ENCODE measurements around the gene SLC12A5.
A peak's percentile ranks its signal among the peaks of the same experiment; 100 is the strongest.
"Not testable (repeated sequence)": the region's sequence is repeated elsewhere in the genome, so short reads cannot be mapped to it uniquely, and the experiment has no call there.

SLC12A5 gene

GRCh38 chr20:46028772-46029371 is at the start of gene SLC12A5:
SLC12A5 (plus strand) TSS chr20:46029215; CDS start chr20:46029345, 130 bp downstream.
- DNase-seq = no peak
- ATAC-seq = no peak

GRCh38 chr20:45981261-45981660 is 47.8 kb upstream of the SLC12A5 start:
- ATAC-seq (no peak), DNase-seq (no peak)

- ATAC-seq (no peak), DNase-seq (no peak)
Measured at GRCh38 chr20:45983279-45983743, 45.7 kb upstream of the SLC12A5 start.

- DNase-seq (no peak), ATAC-seq (no peak)
Measured at GRCh38 chr20:45985573-45985972, 43.4 kb upstream of the SLC12A5 start.

DNA sequence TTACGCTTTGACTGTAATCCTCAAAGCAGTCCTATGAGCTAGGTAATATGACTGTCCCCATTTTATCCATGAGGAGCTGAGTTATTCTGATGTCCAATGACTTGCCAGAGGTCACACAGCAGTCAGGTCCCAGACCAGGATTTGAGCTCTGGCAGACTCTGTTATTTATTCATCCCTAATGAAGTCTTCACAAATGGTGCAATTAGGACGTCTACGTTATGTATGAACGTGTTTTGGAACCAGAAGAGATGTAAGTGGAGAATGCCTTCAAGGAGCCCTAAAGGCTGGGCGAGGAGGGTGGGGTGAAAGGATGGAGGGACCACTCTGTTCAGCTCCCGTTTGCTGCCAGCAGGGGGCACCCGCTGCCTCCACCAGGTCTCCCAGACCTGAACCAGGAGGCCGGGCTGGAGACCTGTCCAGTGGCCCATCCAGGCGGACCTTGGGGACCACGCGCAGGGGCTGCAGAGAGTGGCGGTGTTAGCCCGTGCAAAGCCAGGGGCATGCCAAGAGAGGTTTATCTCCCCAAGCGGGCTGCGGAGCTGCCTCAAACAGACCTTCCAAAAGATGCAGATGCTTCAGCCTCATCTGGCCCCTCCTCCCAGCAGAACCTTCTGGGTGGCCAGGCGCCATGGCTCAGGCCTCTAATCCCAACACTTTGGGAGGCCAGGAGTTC is 41.8 kb upstream of the SLC12A5 start:
- DNase-seq (peak; percentile 87), ATAC-seq (peak; percentile 95)

- not testable (repeated sequence) for DNase-seq, ATAC-seq
Measured at GRCh38 chr20:45988830-45989229, 40.2 kb upstream of the SLC12A5 start.

DNA sequence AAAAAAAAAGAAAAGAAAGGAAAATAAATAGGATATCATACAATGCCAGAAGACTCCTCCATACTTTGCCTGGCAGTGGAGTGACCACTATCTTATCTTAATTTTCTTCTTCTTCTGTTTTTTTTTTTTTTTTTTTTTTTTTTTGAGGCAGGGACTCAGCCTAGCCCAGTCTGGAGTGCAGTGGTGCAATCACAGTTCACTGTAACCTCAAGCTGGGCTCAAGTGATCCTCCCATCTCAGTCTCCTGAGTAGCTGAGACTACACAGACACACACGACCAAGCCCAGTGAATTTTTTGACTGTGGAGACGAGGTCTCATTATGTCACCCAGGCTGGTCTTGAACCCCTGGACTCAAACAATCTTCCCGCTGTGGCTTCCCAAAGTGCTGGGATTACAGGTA is 37.4 kb upstream of the SLC12A5 start:
- DNase-seq (no peak), ATAC-seq (no peak)

DNA sequence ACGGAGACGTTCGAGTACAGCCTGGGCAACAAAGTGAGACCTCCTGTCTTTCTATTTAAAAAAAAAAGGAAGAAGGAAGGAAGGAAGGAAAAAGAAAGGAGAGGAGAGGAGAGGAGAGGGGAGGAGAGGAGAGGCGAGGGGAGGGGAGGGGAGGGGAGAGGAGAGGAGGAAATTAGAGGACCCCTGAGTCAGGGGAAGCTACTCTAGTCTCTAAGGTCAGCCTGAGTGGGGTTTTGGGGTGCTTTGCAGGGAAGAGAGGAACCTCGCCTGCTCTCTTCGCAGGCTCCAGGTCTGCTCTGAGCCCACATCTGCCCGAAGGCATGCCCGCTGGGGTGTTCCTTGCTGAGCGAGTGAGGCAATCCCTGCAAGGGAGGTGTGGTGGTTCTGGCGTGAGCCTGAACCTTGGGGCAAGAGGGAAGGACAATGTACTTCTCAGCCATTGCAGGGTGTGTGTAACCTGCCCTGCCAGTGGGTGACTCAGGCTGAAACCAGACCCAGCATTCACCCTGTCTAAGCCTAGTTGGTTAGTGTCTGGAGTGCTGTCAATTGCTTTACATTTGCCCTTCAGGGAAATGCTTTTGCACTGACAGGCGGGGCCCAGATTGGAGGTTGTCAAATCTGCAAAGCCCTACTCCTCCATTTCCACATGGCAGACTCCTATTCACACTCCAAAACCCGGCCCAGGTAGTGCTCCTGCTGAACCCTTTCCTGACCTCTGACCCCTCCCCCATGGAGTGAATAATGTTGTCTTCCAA is 35.6 kb upstream of the SLC12A5 start:
- ATAC-seq (no peak), DNase-seq (no peak)

- DNase-seq = no peak
Measured at GRCh38 chr20:45994761-45995493, 34.1 kb upstream of the SLC12A5 start.

GRCh38 chr20:45995495-45996097 is 33.4 kb upstream of the SLC12A5 start:
- DNase-seq, ATAC-seq: not testable (repeated sequence)

More at GRCh38 chr20:45994761-45995493, 34.1 kb upstream of the SLC12A5 start:
- no peak for ATAC-seq

- ATAC-seq (no peak), DNase-seq (no peak)
Measured at GRCh38 chr20:45997187-45997586, 31.8 kb upstream of the SLC12A5 start.

- DNase-seq (no peak), ATAC-seq (peak; percentile 72)
Measured at GRCh38 chr20:45998337-45998736, 30.7 kb upstream of the SLC12A5 start.

DNA sequence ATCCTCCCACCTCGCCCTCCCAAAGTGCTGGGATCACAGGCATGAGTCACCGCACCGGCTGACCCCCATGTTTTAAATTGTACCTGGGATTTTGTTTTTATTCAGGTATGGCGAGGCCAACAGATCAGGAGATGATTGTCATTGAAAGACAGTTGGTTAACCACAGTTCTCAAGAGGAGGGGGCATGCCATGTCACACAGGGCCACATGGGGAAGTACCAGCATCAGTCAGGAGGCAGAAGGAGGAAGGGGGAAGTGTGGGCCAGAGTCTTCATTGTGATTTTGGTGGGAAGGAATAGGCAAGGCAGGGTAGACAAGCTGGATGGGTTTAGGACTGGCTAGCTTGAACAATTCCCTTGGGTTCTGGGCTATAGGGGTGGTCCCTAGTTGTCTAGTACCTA is 30.3 kb upstream of the SLC12A5 start:
- DNase-seq (peak; percentile 36), ATAC-seq (peak; percentile 80)

GRCh38 chr20:45999557-46000261 is 29.3 kb upstream of the SLC12A5 start:
- ATAC-seq (no peak), DNase-seq (no peak)

- peak; percentile 44 for ATAC-seq
- DNase-seq = no peak
Measured at GRCh38 chr20:46000262-46000996, 28.6 kb upstream of the SLC12A5 start.

DNA sequence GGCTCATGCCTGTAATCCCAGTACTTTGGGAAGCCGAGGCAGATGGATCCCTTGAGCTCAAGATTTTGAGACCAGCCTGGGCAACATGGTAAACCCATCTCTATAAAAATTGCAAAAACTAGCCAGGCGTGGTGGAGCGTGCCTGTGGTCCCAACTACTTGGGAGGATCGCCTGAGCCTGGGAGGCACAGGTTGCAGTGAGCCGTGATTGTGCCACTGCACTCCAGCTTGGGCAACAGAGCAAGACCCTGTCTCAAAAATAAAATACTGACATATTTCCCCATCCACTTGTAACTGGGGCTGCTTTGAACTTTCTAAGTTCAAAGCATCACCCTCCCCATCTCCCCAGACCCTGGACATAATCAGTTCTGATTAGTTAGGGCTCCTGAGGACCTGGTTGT is 27.5 kb upstream of the SLC12A5 start:
- DNase-seq (no peak), ATAC-seq (no peak)

DNA sequence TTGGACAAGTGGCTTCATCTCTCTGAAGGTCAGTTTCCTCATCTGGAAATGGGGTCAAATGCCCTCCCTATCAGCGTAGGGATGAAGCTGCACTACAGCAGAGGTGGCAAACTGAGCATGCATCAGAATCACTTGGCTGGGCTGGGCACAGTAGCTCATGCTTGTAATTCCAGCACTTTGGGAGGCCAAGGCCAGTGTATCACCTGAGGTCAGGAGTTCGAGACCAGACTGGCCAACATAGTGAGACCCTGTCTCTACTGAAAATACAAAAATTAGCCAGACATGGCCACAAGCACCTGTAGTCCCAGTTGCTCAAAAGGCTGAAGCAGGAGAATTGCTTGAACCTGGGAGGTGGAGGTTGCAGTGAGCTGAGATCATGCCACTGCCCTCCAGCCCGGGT is 27.0 kb upstream of the SLC12A5 start:
- no peak for DNase-seq

GRCh38 chr20:46004187-46004586 is 24.8 kb upstream of the SLC12A5 start:
- DNase-seq = no peak
- no peak for ATAC-seq

More for the DNA sequence above, 27.0 kb upstream of the SLC12A5 start:
- no peak for ATAC-seq

GRCh38 chr20:46004889-46005473 is 24.0 kb upstream of the SLC12A5 start:
- DNase-seq (no peak), ATAC-seq (no peak)

All from stimulated activated naive CD8-positive, alpha-beta T cell treated with anti-CD3 and anti-CD28 coated beads, Interleukin-15, Interleukin-2, amounts not matched to agents 100 U/mL and 50 U/mL, for 24 hours (primary cell).